H9 (cell line): ENCODE results near the gene NUDCD2. TPM values are rescaled to one million over a fixed set of nuclear protein-coding genes. Genes with fewer than 3 reads are reported as not detected.
A peak's percentile ranks its signal among the peaks of the same experiment; 100 is the strongest.

Source experiments
- DNase-seq: peaks from one replicate; pipeline ENCODE4 v3.0.0-alpha.2; 2017
- H2AFZ ChIP-seq: one replicate; pipeline ENCODE4 v1.6.1; 2013; ENCODE audit warnings: mild to moderate bottlenecking, low read length, control low read depth, moderate library complexity
- H2AK5ac ChIP-seq: 2 replicates; pipeline ENCODE4 v1.6.1; 2013; ENCODE audit warnings: low read length, control low read depth, mixed read lengths; ENCODE audit not compliant: insufficient read length
- H2BK120ac ChIP-seq: one replicate; pipeline ENCODE4 v1.6.1; 2013; ENCODE audit warnings: low read depth, mild to moderate bottlenecking, low read length, control low read depth, inconsistent platforms; ENCODE audit not compliant: poor library complexity, severe bottlenecking
- H2BK12ac ChIP-seq: 2 replicates; pipeline ENCODE4 v1.6.1; 2013; ENCODE audit warnings: low read length, control low read depth, mixed read lengths, low read depth; ENCODE audit not compliant: insufficient read length
- H2BK15ac ChIP-seq: 2 replicates; pipeline ENCODE4 v1.6.1; 2013; ENCODE audit warnings: low read depth, low read length, control low read depth
- H2BK20ac ChIP-seq: one replicate; pipeline ENCODE4 v1.6.1; 2013; ENCODE audit warnings: low read depth, mild to moderate bottlenecking, low read length, control low read depth, inconsistent platforms; ENCODE audit not compliant: poor library complexity, severe bottlenecking
- H2BK5ac ChIP-seq: 2 replicates; pipeline ENCODE4 v1.6.1; 2013; ENCODE audit warnings: low read length, control low read depth, mixed read lengths; ENCODE audit not compliant: insufficient read length
- H3K14ac ChIP-seq: 2 replicates; pipeline ENCODE4 v1.6.1; 2013; ENCODE audit warnings: low read length, control low read depth; ENCODE audit not compliant: insufficient read depth
- H3K18ac ChIP-seq: 2 replicates; pipeline ENCODE4 v1.6.1; 2013; ENCODE audit warnings: low read depth, mild to moderate bottlenecking, mixed read lengths, low read length, control low read depth; ENCODE audit not compliant: insufficient read length
- H3K23ac ChIP-seq: 2 replicates; pipeline ENCODE4 v1.6.1; 2013; ENCODE audit warnings: low read length, control low read depth, mixed read lengths, low read depth; ENCODE audit not compliant: insufficient read length
- H3K23me2 ChIP-seq: 2 replicates; pipeline ENCODE4 v1.6.1; 2013; ENCODE audit warnings: low read depth, mild to moderate bottlenecking, mixed read lengths, low read length, control low read depth; ENCODE audit not compliant: insufficient read length, poor library complexity, severe bottlenecking
- H3K27ac ChIP-seq: 2 replicates; pipeline ENCODE4 v1.5.1; 2013; ENCODE audit warnings: low read length, control low read depth, mixed read lengths, low read depth; ENCODE audit not compliant: insufficient read length
- H3K27me3 ChIP-seq: 2 replicates; pipeline ENCODE4 v1.6.1; 2013; ENCODE audit warnings: low read length, control low read depth, inconsistent platforms; ENCODE audit not compliant: insufficient read depth
- H3K4ac ChIP-seq: 2 replicates; pipeline ENCODE4 v1.6.1; 2013; ENCODE audit warnings: low read depth, mild to moderate bottlenecking, control low read depth, inconsistent platforms, low read length, moderate library complexity
- H3K4me1 ChIP-seq: 2 replicates; pipeline ENCODE4 v1.6.1; 2013; ENCODE audit warnings: low read length, control low read depth, inconsistent platforms; ENCODE audit not compliant: insufficient read depth
- H3K4me2 ChIP-seq: 2 replicates; pipeline ENCODE4 v1.6.1; 2013; ENCODE audit warnings: low read length, control low read depth, mixed read lengths; ENCODE audit not compliant: insufficient read length, insufficient read depth
- H3K56ac ChIP-seq: 2 replicates; pipeline ENCODE4 v1.6.1; 2013; ENCODE audit warnings: low read depth, mild to moderate bottlenecking, mixed read lengths, low read length, control low read depth; ENCODE audit not compliant: insufficient read length
- H3K79me1 ChIP-seq: 2 replicates; pipeline ENCODE4 v1.6.1; 2013; ENCODE audit warnings: low read depth, mild to moderate bottlenecking, moderate library complexity, low read length, control low read depth, inconsistent platforms; ENCODE audit not compliant: insufficient read depth, poor library complexity, severe bottlenecking
- H3K79me2 ChIP-seq: 2 replicates; pipeline ENCODE4 v1.6.1; 2013; ENCODE audit warnings: low read length, control low read depth, inconsistent platforms; ENCODE audit not compliant: insufficient read depth
- H3K9ac ChIP-seq: 2 replicates; pipeline ENCODE4 v1.6.1; 2013; ENCODE audit warnings: low read length, control low read depth, mixed read lengths; ENCODE audit not compliant: insufficient read length; ENCODE audit errors: extremely low read depth
- H3K9me3 ChIP-seq: one replicate; pipeline ENCODE4 v1.6.1; 2013; ENCODE audit warnings: low read depth, low read length, inconsistent platforms; ENCODE audit not compliant: control insufficient read depth
- H3T11ph ChIP-seq: one replicate; pipeline ENCODE4 v1.6.1; 2013; ENCODE audit warnings: mild to moderate bottlenecking, low read length, control low read depth, inconsistent platforms
- H4K20me1 ChIP-seq: one replicate; pipeline ENCODE4 v1.6.1; 2013; ENCODE audit not compliant: control insufficient read depth, insufficient read length, insufficient read depth
- H4K5ac ChIP-seq: 2 replicates; pipeline ENCODE4 v1.6.1; 2013; ENCODE audit warnings: low read depth, mild to moderate bottlenecking, mixed read lengths, low read length, control low read depth; ENCODE audit not compliant: insufficient read length
- H4K8ac ChIP-seq: replicated peaks from 2 replicates; pipeline ENCODE4 v1.6.1; 2013; ENCODE audit warnings: low read length, control low read depth, mixed read lengths, low read depth; ENCODE audit not compliant: insufficient read length
- H4K91ac ChIP-seq: 2 replicates; pipeline ENCODE4 v1.6.1; 2013; ENCODE audit warnings: low read depth, mild to moderate bottlenecking, moderate library complexity, mixed read lengths, low read length, control low read depth; ENCODE audit not compliant: insufficient read length
- H3K27ac Mint-ChIP-seq, 3 experiments: 2 replicates in 2 of 3; 3 replicates in 1 of 3; pipeline ENCODE4 v1.8.0; 2020 to 2021; ENCODE audit warnings: mixed read lengths in 3 of 3, mild to moderate bottlenecking in 1 of 3, moderate library complexity in 1 of 3
- H3K27me3 Mint-ChIP-seq: 2 replicates; pipeline ENCODE4 v1.8.0; 2021; ENCODE audit warnings: low read depth, mild to moderate bottlenecking, moderate library complexity, mixed read lengths
- H3K36me3 Mint-ChIP-seq, 3 experiments: 2 replicates in 2 of 3; 3 replicates in 1 of 3; pipeline ENCODE4 v1.8.0; 2020 to 2021; ENCODE audit warnings: low read depth in 3 of 3, mixed read lengths in 3 of 3; ENCODE audit not compliant: insufficient read depth in 1 of 3
- H3K4me1 Mint-ChIP-seq, 2 experiments: 2 replicates each; pipeline ENCODE4 v1.8.0; 2020; ENCODE audit warnings: mixed read lengths in 2 of 2
- H3K4me3 Mint-ChIP-seq, 2 experiments: 2 replicates in 1 of 2; 3 replicates in 1 of 2; pipeline ENCODE4 v1.8.0; 2020 to 2021; ENCODE audit warnings: mild to moderate bottlenecking in 2 of 2, mixed read lengths in 2 of 2, moderate library complexity in 1 of 2
- H3K9me3 Mint-ChIP-seq, 2 experiments: 2 replicates in 1 of 2; 3 replicates in 1 of 2; pipeline ENCODE4 v1.8.0; 2020; ENCODE audit warnings: mild to moderate bottlenecking in 2 of 2, mixed read lengths in 2 of 2, moderate library complexity in 1 of 2
- CTCF ChIP-seq: fragments of 200-600 bp; sonication (generic); conservative IDR thresholded peaks from 3 replicates; pipeline ENCODE4 v1.8.0; 2021; ENCODE audit warnings: antibody characterized with exemption, mild to moderate bottlenecking
- WGBS: extraction: QIAGEN DNeasy Blood & Tissue Kit; methylation state at CpG from one replicate; pipeline ENCODE4 v1.1.7; 2013; ENCODE audit warnings: missing lambda C conversion rate, low lambda C conversion rate, mixed read lengths; ENCODE audit not compliant: insufficient read length; ENCODE audit errors: extremely low coverage; 5-methylcytosine and 5-hydroxymethylcytosine counted together
- total RNA-seq: library from RNA; stranded (reverse); gene quantifications from 2 replicates; pipeline ENCODE4 v1.2.1, GENCODE V29; 2021

The NUDCD2 gene
- total RNA-seq, 1 experiment from 2014 or later: 42.2 TPM

- Mint-ChIP-seq H3K27me3 (no peaks in the 10 kb centered on the region), H3K4me3 (peak overlapping the region; percentile 79 to 93), H3K27ac (peak overlapping the region; percentile 94 to 99 (median 97); a peak in 6 of 7 replicates), H3K4me1 (peaks cover 22 to 25% of the 10 kb centered on the region in 2 experiments), H3K9me3 (no peaks in the 10 kb centered on the region; a peak in 1 of 5 replicates), H3K36me3 (peaks cover 0 to 19% (median 0%) of the 10 kb centered on the region in 3 experiments; a peak in 4 of 7 replicates)
- Histone ChIP-seq H4K8ac (no peak overlapping the region), H2BK5ac (peak overlapping the region; percentile 36), H2AK5ac (no peak overlapping the region), H2BK12ac (no peak overlapping the region), H3K27ac (peak overlapping the region; percentile 98), H2BK120ac (no peak overlapping the region), H4K20me1 (no peaks in the 10 kb centered on the region), H3K79me2 (peaks cover 21% of the 10 kb centered on the region), H3K27me3 (no peaks in the 10 kb centered on the region), H3K23me2 (peaks cover 12% of the 10 kb centered on the region), H4K91ac (no peak overlapping the region), H4K5ac (no peak overlapping the region), H2BK15ac (no peak overlapping the region), H2AFZ (no peak overlapping the region), H3K4me1 (no peaks in the 10 kb centered on the region), H3K9ac (peak overlapping the region; percentile 46), H3K79me1 (no peaks in the 10 kb centered on the region), H3K14ac (no peak overlapping the region), H3K9me3 (no peaks in the 10 kb centered on the region), H3T11ph (no peak overlapping the region), H3K23ac (no peak overlapping the region), H3K4ac (no peak overlapping the region), H3K18ac (no peak overlapping the region), H2BK20ac (no peak overlapping the region), H3K56ac (no peak overlapping the region), H3K4me2 (peak overlapping the region; percentile 79)
- WGBS: no CpG with 5 or more reads among the region's 8 CpGs
- no peak for TF ChIP-seq CTCF
- DNase-seq: no peak
Observed at GRCh38 chr5:163502521-163502920, 42.6 kb upstream of the NUDCD2 start.
